KMS-11 (cell line): ENCODE data around the gene PDCD2L.

Experiments
- H2AFZ ChIP-seq: fragments of 200-600 bp; sonication (generic); 2 replicates; pipeline ENCODE4 v1.6.1; 2016; ENCODE audit warnings: antibody characterized with exemption, mixed run types, low read depth
- H3K27ac ChIP-seq: fragments of 200-600 bp; sonication (generic); 2 replicates; pipeline ENCODE4 v1.6.1; 2016; ENCODE audit warnings: mild to moderate bottlenecking, mixed run types
- H3K27me3 ChIP-seq: fragments of 200-600 bp; sonication (generic); 2 replicates; pipeline ENCODE4 v1.6.1; 2017; ENCODE audit warnings: mild to moderate bottlenecking, low read depth, mixed run types, moderate library complexity; ENCODE audit not compliant: insufficient read depth
- H3K36me3 ChIP-seq: fragments of 200-600 bp; sonication (generic); 2 replicates; pipeline ENCODE4 v1.6.1; 2017; ENCODE audit warnings: mild to moderate bottlenecking, mixed run types; ENCODE audit not compliant: insufficient read depth
- H3K4me1 ChIP-seq: fragments of 200-600 bp; sonication (generic); 2 replicates; pipeline ENCODE4 v1.6.1; 2016; ENCODE audit warnings: mild to moderate bottlenecking, low read depth, mixed run types; ENCODE audit not compliant: poor library complexity, severe bottlenecking
- H3K4me2 ChIP-seq: fragments of 200-600 bp; sonication (generic); 2 replicates; pipeline ENCODE4 v1.7.0; 2016; ENCODE audit warnings: mild to moderate bottlenecking, mixed run types
- H3K4me3 ChIP-seq: fragments of 200-600 bp; sonication (generic); IDR thresholded peaks from 2 replicates; pipeline ENCODE4 v1.6.1; 2017; ENCODE audit warnings: low read depth, low read length, mixed read lengths; ENCODE audit not compliant: insufficient read depth
- H3K79me2 ChIP-seq: fragments of 200-600 bp; sonication (generic); 2 replicates; pipeline ENCODE4 v1.6.1; 2016; ENCODE audit warnings: low read depth, mixed run types; ENCODE audit not compliant: insufficient read depth
- H3K9ac ChIP-seq: fragments of 200-600 bp; sonication (generic); 2 replicates; pipeline ENCODE4 v1.6.1; 2016; ENCODE audit warnings: mild to moderate bottlenecking, mixed run types
- H4K20me1 ChIP-seq: fragments of 200-600 bp; sonication (generic); 2 replicates; pipeline ENCODE4 v1.6.1; 2016; ENCODE audit warnings: mild to moderate bottlenecking, mixed run types; ENCODE audit not compliant: insufficient read depth
- CTCF ChIP-seq: fragments of 200-600 bp; sonication (generic); conservative IDR thresholded peaks from 2 replicates; pipeline ENCODE4 v1.6.1; 2017; ENCODE audit warnings: low read depth, mild to moderate bottlenecking, antibody characterized with exemption, low read length, moderate library complexity, mixed read lengths

The PDCD2L gene

GRCh38 chr19:34403784-34404108 lies 453 bp upstream of the PDCD2L start:
- peak overlapping the region; percentile 92 for H3K9ac ChIP-seq
- no peak for TF ChIP-seq CTCF
- peaks cover 34% of the 10 kb centered on the region for H3K4me1 ChIP-seq
- peaks cover 9% of the 10 kb centered on the region; the same call in 1 of the 2 replicates for H3K36me3 ChIP-seq
- peaks cover 7% of the 10 kb centered on the region for H4K20me1 ChIP-seq
- no peaks in the 10 kb centered on the region for H3K27me3 ChIP-seq
- peak overlapping the region; percentile 64; the same call in 1 of the 2 replicates for H3K27ac ChIP-seq
- H3K4me2 ChIP-seq: peak overlapping the region; percentile 58
- H2AFZ ChIP-seq: peak overlapping the region; percentile 94
- H3K4me3 ChIP-seq: no peak overlapping the region
- peaks cover 40% of the 10 kb centered on the region; the same call in 1 of the 2 replicates for H3K79me2 ChIP-seq

- H3K9ac ChIP-seq: no peak overlapping the region
- peaks cover 51% of the 10 kb centered on the region; the same call in 1 of the 2 replicates for H3K79me2 ChIP-seq
- H3K27me3 ChIP-seq: no peaks in the 10 kb centered on the region
- peaks cover 5% of the 10 kb centered on the region; the same call in 1 of the 2 replicates for H3K36me3 ChIP-seq
- no peak overlapping the region for H3K4me3 ChIP-seq
- peaks cover 7% of the 10 kb centered on the region for H4K20me1 ChIP-seq
- no peak for TF ChIP-seq CTCF
- H3K4me1 ChIP-seq: peaks cover 34% of the 10 kb centered on the region
- no peak overlapping the region for H2AFZ ChIP-seq
- H3K27ac ChIP-seq: no peak overlapping the region
- peak overlapping the region; percentile 39; the same call in 1 of the 2 replicates for H3K4me2 ChIP-seq
Observed at GRCh38 chr19:34405892-34406660, 1.9 kb downstream of the PDCD2L start.

- H3K79me2 ChIP-seq: peaks cover 51% of the 10 kb centered on the region; the same call in 1 of the 2 replicates
- peaks cover 34% of the 10 kb centered on the region for H3K4me1 ChIP-seq
- H3K27me3 ChIP-seq: no peaks in the 10 kb centered on the region
- no peak overlapping the region for H3K4me3 ChIP-seq
- no peak overlapping the region for H3K27ac ChIP-seq
- TF ChIP-seq CTCF: no peak
- H3K4me2 ChIP-seq: no peak overlapping the region
- no peak overlapping the region for H2AFZ ChIP-seq
- H3K9ac ChIP-seq: no peak overlapping the region
- peaks cover 7% of the 10 kb centered on the region for H4K20me1 ChIP-seq
- peaks cover 9% of the 10 kb centered on the region; the same call in 1 of the 2 replicates for H3K36me3 ChIP-seq
Observed at GRCh38 chr19:34408411-34408810, 4.2 kb downstream of the PDCD2L start.

GRCh38 chr19:34409189-34410164 lies 5.3 kb downstream of the PDCD2L start:
- Histone ChIP-seq H3K4me3 (no peak overlapping the region), H3K79me2 (peaks cover 49% of the 10 kb centered on the region; the same call in 1 of the 2 replicates), H3K27ac (no peak overlapping the region), H3K27me3 (no peaks in the 10 kb centered on the region), H4K20me1 (peaks cover 7% of the 10 kb centered on the region), H2AFZ (no peak overlapping the region), H3K36me3 (peaks cover 9% of the 10 kb centered on the region; the same call in 1 of the 2 replicates), H3K4me1 (peaks cover 28% of the 10 kb centered on the region), H3K9ac (no peak overlapping the region), H3K4me2 (no peak overlapping the region)
- TF ChIP-seq CTCF: no peak
